ENCODE data around the gene GH2.
"Not testable (repeated sequence)": the region's sequence is repeated elsewhere in the genome, so short reads cannot be mapped to it uniquely, and the experiment has no call there.

Gene GH2

DNA sequence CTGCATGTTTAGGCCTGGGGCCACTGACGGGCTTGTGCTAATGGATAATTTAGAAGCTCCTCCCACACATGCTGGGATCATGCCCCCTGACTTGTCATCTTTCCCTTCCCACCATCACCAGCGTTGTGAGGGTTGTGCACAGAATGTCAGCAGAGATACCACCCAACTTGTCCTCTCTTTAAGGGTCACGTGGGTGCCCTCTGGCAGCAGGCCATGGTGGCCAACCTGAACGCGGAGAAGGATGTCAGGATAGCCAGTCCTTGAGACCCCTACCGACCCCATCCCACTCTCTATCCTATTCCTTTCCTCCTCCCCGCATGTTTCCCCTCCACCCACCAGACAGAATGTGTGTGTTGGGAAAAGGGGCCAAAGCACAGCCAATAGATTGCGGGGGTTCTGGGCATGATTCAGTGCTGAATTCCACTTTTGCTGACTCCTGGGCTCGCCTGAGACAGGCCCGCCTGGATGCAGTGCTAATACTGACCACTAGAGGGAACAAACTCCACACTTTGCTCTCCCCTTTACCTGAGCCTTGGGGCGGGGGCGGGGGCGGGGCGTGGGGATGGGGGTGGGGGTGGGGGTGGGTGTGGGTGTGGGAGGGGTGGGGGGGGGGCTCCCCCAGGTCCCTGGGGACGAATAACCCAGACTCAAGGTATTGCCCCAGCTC is at the start of gene GH2:
GH2 (minus strand) TSS at position 10 of the 667 bp plus-strand sequence. CDS start 143 bp downstream, outside the sequence.
- DNase-seq, result peak; percentile 66

DNA sequence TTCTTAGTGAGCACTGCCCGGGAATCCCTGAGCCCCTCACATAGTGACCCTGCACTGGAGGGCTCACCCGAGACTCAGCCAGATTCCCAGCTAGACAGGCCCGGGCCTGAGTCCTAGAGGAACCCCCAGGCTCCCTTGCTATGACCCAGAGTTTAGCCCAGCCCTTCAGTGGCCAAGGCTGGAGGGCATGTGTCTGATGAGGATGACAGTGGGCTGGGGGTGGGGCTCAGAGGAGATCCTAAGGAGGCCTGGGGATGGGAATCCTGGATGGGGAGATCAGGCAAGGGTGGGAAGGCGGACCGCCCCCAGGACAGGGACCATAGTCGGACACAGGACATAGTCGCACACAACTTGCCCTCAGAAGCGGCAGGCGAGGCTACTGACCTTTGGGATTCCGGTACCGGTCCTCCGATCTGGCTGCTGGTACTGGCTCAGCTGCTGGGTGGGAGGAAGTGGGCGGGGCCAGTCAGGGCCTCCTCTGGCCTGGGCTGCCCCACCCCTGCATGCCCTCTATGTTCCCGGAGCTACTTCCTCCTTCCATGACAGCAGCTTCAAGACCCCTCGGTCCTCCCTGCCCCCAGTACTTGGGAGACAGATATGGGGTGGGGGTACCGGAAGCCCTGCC is 49.3 kb upstream of the GH2 start:
- DNase-seq, result peak; percentile 38

- no peak for DNase-seq
Measured at GRCh38 chr17:63929860-63930766, 48.4 kb upstream of the GH2 start.

DNA sequence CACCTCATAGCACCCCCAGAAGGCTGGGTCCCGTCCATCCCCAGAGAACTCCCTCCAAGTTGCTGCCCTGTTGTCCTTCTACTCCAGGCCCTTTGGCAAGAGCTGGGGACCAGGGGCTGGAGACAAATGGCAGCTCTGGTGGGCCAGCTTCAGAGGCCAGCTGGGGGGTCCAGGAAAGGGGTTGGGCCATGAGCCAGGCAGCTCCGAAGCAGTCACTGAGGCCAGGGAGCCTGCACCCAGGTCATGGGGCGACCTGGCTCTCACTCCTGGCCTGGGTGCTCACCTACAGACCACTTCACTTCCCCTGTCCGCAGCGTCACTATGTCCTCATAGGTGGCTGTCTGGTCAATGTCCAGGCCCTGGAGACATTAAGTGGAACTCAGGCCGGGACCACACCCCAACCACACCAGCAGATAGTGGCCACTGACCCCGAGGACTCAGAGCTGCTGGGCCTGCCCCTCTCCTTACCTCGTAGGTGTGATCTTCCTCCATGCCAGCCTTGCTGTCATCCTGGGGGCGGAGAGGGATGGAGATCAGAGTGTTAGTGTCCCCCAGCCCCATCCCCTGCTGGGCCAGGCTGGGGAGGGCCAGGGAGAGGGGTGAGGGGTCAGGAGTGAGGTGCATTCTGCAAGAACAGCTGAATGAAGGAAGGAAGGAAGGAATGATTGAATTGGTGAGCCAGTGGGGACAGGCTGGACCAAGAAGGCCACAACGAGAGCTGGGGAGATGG is 47.4 kb upstream of the GH2 start:
- DNase-seq, result no peak

DNA sequence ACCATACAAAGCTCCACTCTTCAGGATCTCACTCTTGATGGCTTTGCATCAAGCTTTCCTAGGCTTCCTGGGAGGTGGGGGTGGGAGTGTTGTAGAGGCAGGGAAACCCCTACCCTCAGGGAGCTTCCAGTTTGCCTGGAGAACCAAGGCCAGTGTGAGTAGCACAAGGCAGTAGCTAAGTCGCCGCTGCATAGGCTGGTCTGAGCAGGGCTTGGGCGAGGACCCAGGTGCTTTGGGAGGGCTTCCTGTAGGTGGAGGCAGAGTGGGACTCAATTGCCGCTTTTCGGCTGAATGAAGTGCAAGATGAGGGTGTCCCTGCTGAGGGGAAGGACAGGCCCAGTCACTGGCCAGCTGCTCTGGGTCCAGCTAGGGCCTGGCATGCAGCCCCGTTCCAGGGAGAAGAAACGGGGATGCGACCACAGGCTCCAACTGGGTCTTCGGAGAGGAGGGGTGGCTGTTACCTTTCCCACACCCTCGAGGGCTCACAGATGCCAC is 46.5 kb upstream of the GH2 start:
- DNase-seq, result no peak

GRCh38 chr17:63927464-63928171 is 45.9 kb upstream of the GH2 start:
- no peak for DNase-seq

GRCh38 chr17:63926164-63926563 is 44.4 kb upstream of the GH2 start:
- no peak for DNase-seq

GRCh38 chr17:63925615-63926014 is 43.9 kb upstream of the GH2 start:
- no peak for DNase-seq

DNA sequence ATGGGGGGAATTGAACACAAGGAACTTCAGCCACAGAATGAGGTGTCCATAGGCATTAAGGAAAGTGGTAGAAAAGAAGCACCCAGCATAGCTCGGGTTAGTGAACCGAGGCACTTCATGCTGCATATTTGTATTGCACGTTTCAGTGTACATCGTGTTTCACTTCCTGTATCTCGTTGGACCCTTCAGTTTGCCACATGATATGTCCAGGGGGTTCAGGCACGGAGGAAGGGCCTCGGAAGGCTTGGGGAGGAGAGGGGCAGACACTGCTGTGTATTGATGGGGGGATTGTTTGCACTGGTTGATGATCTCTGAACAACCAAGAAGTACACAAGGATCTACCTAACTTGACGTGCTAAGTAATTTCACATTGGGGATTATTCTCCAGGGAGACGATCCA is 40.7 kb upstream of the GH2 start:
- DNase-seq, result not testable (repeated sequence)

GRCh38 chr17:63920779-63921178 is 39.0 kb upstream of the GH2 start:
- not testable (repeated sequence) for DNase-seq

- DNase-seq, result not testable (repeated sequence)
Measured at GRCh38 chr17:63920050-63920449, 38.3 kb upstream of the GH2 start.

DNA sequence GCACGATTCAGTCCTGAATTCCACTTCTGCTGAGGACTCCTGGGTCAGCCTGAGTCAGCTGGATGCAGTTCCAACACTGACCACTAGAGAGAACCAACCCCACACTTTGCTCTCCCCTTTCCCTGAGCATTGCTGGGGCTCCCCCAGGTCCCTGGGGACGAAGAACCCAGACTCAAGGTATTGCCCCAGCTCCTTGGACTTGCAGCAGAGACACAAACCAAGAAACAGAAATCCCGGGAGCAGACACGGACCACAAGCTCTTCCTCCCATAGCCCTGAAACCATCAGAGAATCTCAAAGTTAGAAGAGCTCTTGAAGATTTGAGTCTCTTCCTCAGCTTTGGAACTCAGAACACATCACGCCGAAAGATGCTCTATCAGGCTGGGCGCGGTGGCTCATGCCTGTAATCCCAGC is 37.6 kb upstream of the GH2 start:
- DNase-seq, result peak; percentile 70

GRCh38 chr17:63918789-63919305 is 37.1 kb upstream of the GH2 start, which contains the start of gene GH1:
TSS of gene GH1 (minus strand) at chr17:63918839. CDS start at chr17:63918776, 63 bp downstream.
- not testable (repeated sequence) for DNase-seq

GRCh38 chr17:63918305-63918704 is 36.6 kb upstream of the GH2 start:
- DNase-seq, result no peak

GRCh38 chr17:63917646-63918045 is 35.9 kb upstream of the GH2 start:
- DNase-seq, result no peak

DNA sequence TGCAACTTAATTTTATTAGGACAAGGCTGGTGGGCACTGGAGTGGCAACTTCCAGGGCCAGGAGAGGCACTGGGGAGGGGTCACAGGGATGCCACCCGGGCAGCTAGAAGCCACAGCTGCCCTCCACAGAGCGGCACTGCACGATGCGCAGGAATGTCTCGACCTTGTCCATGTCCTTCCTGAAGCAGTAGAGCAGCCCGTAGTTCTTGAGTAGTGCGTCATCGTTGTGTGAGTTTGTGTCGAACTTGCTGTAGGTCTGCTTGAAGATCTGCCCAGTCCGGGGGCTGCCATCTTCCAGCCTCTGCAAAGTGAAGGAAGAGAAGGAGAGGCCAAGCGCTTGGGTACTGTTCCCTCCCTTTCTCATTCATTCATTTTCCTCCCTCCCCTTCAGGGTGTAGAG is 35.5 kb upstream of the GH2 start:
- DNase-seq, result not testable (repeated sequence)

- DNase-seq, result no peak
Measured at GRCh38 chr17:63916566-63917185, 34.9 kb upstream of the GH2 start.

- not testable (repeated sequence) for DNase-seq
Measured at GRCh38 chr17:63915753-63916152, 34.0 kb upstream of the GH2 start.

- DNase-seq, result no peak
Measured at GRCh38 chr17:63914471-63914870, 32.7 kb upstream of the GH2 start.

DNA sequence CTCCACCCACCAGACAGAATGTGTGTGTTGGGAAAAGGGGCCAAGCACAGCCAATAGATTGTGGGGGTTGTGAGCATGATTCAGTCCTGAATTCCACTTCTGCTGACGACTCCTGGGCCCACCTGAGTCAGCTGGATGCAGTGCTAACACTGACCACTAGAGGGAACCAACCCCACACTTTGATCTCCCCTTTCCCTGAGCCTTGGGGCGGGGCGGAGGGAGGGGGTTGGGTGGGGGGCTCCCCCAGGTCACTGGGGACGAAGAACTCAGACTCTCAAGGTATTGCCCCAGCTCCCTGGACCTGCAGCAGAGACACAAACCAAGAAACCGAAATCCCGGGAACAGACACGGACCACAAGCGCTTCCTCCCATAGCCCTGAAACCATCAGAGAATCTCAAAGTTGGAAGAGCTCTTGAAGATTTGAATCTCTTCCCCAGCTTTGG is 29.9 kb upstream of the GH2 start:
- peak; percentile 67 for DNase-seq

GRCh38 chr17:63911041-63911635 is 29.4 kb upstream of the GH2 start, which contains the start of gene CSHL1:
TSS of gene CSHL1 (minus strand) at chr17:63911258. CDS start at chr17:63911196, 62 bp downstream.
- no peak for DNase-seq

All from stimulated activated CD4-positive, alpha-beta T cell treated with anti-CD3 and anti-CD28 coated beads, Interleukin-1b, Interleukin-23, amount 100 ng/mL, for 48 hours (primary cell).